Measurements from ENCODE around the gene FSIP1.

The FSIP1 gene

DNA sequence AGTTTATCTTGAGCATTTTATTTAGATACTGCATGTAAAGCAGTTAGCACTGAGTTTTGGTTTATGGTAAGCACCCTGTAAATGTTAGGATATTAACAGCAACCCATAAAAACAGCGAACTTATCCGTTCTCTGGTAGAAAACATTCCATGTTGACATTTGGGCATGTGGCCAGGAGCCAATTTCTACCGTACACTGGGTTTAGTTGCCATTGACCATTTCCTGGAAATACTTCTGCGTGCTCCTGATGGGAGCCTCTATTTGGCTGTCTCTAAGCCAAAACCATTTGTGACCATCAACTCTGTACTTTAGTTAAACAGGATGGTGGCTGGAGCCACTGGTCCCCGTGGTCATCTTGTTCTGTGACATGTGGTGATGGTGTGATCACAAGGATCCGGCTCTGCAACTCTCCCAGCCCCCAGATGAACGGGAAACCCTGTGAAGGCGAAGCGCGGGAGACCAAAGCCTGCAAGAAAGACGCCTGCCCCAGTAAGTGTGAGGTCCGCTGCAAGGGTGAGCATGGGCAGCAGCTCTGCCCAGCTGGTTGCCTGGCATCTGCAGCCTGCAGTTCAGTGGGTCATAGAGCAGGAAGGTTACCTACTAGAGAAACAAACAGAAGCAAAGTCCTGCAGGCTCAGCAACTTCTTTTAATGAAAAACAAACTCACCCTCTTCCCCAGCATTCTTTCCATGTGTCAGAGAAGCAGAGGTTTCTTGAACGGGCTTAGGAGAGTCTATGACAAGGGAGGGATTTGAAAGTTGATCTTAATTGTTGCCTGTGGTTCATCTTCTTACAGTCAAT is 194.7 kb downstream of the FSIP1 start:
- H3K4me3 ChIP-seq (ENCODE audit: low read depth, low read length): no peak overlapping the region
- H3K27me3 ChIP-seq (replicated peaks): no peaks in the 10 kb centered on the region
- TF ChIP-seq, protein P1, sequence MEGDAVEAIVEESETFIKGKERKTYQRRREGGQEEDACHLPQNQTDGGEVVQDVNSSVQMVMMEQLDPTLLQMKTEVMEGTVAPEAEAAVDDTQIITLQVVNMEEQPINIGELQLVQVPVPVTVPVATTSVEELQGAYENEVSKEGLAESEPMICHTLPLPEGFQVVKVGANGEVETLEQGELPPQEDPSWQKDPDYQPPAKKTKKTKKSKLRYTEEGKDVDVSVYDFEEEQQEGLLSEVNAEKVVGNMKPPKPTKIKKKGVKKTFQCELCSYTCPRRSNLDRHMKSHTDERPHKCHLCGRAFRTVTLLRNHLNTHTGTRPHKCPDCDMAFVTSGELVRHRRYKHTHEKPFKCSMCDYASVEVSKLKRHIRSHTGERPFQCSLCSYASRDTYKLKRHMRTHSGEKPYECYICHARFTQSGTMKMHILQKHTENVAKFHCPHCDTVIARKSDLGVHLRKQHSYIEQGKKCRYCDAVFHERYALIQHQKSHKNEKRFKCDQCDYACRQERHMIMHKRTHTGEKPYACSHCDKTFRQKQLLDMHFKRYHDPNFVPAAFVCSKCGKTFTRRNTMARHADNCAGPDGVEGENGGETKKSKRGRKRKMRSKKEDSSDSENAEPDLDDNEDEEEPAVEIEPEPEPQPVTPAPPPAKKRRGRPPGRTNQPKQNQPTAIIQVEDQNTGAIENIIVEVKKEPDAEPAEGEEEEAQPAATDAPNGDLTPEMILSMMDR (IDR thresholded peaks at IDR 0.05; ENCODE audit: low read depth, low read length, missing control alignments): no peak
- H3K36me3 ChIP-seq (replicated peaks): peaks cover 96% of the 10 kb centered on the region
- in situ Hi-C loops (cut with HindIII; ENCODE audit: low pct_ligation_motif_present, low sequenced_read_pairs): no loop called here
- H3K27ac ChIP-seq: no peak overlapping the region
- DNase-seq: no peak

DNA sequence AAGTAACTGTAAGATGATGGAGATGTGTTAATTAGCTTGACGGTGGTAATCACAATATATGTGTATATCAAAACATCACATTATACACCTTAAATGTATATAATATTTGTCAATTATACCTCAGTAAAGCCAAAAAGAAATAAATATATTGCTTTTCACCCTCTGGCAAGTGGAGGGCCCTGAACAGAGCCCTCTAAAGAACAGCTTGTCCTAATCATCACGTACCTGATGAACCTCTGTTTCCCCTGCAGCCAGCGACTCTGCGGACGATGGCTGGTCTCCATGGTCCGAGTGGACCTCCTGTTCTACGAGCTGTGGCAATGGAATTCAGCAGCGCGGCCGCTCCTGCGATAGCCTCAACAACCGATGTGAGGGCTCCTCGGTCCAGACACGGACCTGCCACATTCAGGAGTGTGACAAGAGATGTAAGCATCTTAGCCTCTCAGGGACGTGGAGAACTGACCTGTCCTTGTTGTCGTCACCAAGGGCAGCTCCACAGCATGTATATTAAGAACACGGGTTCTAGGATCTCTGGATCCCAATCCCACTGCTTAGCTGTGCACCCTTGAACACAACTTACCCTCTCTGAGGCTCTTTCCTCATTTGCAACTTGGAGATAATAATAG is 195.4 kb downstream of the FSIP1 start:
- in situ Hi-C loops (cut with HindIII; ENCODE audit: low pct_ligation_motif_present, low sequenced_read_pairs): no loop called here
- Histone ChIP-seq H3K36me3 (replicated peaks) (peaks cover 96% of the 10 kb centered on the region), H3K4me3 (ENCODE audit: low read depth, low read length) (no peak overlapping the region), H3K27ac (no peak overlapping the region), H3K27me3 (replicated peaks) (no peaks in the 10 kb centered on the region)
- TF ChIP-seq, protein P1 (IDR thresholded peaks at IDR 0.05; ENCODE audit: low read depth, low read length, missing control alignments): no peak
- no peak for DNase-seq

DNA sequence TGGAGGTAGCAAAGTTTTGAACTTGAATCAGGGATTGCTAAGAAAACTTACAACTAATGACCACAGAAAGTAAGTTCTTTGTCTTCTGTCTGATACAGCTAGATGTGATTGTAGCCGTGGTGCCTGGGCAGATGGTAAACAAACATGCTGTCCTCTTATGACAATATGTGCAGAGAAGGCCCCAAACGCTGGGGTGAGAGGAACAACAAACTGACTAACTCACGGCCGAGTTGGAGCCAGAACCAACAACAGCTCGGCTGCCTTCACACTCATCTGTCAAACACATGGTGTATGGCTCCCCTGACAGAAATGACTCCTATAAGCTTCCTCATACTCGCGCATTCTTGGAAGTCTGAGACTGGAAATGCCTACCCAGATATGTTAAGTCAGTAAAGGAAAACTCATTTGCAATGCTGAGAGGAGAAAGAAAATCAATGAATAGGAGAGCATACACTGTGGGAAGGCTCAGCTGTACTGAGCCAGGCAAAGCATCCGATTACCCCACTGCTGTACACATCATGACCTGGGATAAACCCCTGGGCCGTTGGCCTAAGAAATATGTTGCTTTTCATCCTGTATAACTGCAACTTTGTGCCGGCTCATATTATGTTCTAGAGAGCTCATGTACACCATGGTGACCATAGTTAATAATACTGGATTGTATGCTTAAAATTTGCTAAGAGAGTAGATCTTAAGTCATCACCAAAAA is 196.1 kb downstream of the FSIP1 start:
- H3K27ac ChIP-seq: peak overlapping the region; percentile 15
- H3K4me3 ChIP-seq (ENCODE audit: low read depth, low read length): no peak overlapping the region
- H3K36me3 ChIP-seq (replicated peaks): peaks cover 92% of the 10 kb centered on the region
- in situ Hi-C loops (cut with HindIII; ENCODE audit: low pct_ligation_motif_present, low sequenced_read_pairs): no loop called here
- DNase-seq: peak; percentile 78
- H3K27me3 ChIP-seq (replicated peaks): no peaks in the 10 kb centered on the region
- TF ChIP-seq, protein P1 (IDR thresholded peaks at IDR 0.05; ENCODE audit: low read depth, low read length, missing control alignments): no peak

DNA sequence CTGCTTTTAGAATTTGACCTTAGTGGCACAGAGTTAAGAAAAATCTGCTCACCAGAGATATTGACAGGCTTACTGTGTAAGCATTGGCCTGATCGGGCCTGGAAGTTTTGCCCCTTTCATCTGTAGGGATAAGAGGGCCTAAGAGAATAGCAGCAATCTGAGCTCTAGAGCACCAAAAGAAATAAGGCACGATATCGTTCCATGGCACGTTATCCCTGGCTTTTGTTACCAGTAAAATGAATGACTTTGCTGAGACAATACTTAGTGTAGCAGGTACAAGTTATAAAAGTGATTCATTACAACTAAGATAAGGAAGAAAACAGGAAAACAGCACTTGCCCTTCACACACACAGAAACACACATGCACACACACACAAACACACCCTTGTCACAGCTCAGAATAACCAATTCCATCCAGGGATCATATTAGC is 196.8 kb downstream of the FSIP1 start:
- Histone ChIP-seq H3K4me3 (ENCODE audit: low read depth, low read length) (no peak overlapping the region), H3K27me3 (replicated peaks) (no peaks in the 10 kb centered on the region), H3K27ac (peak overlapping the region; percentile 5), H3K36me3 (replicated peaks) (peaks cover 86% of the 10 kb centered on the region)
- DNase-seq: no peak
- in situ Hi-C loops (cut with HindIII; ENCODE audit: low pct_ligation_motif_present, low sequenced_read_pairs): no loop called here
- TF ChIP-seq, protein P1 (IDR thresholded peaks at IDR 0.05; ENCODE audit: low read depth, low read length, missing control alignments): no peak

DNA sequence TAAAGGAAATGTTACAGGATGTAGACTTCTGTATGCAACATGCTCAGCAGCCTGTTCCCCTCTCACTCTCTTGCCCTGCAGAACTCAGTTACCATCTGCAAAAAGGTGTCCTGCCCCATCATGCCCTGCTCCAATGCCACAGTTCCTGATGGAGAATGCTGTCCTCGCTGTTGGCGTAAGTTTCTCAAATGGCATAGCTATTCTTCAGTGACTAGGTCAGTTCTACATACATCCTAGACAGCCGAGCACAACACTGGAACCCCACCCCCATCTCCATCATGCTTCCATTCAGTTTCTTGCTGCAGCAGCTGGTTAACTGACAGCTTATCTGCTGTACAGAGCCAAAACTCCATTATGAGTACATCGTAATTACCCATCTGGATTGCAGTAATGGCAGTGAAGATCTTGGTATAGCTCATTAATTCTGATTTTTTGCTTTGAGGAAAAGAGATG is 197.2 kb downstream of the FSIP1 start:
- Histone ChIP-seq H3K4me3 (ENCODE audit: low read depth, low read length) (no peak overlapping the region), H3K36me3 (replicated peaks) (peaks cover 81% of the 10 kb centered on the region)

More for the DNA sequence above, 197.2 kb downstream of the FSIP1 start:
- DNase-seq: no peak
- TF ChIP-seq, protein P1 (IDR thresholded peaks at IDR 0.05; ENCODE audit: low read depth, low read length, missing control alignments): no peak
- in situ Hi-C loops (cut with HindIII; ENCODE audit: low pct_ligation_motif_present, low sequenced_read_pairs): no loop called here
- no peaks in the 10 kb centered on the region for H3K27me3 ChIP-seq (replicated peaks)
- H3K27ac ChIP-seq: no peak overlapping the region

Measured in brain microvascular endothelial cell (primary cell).